Neural progenitor cell (in vitro differentiated cells): ENCODE results near the gene CAST.

Source experiments
- CTCF ChIP-seq: fragments of 200-600 bp; sonication (generic); IDR thresholded peaks from 2 replicates; pipeline ENCODE4 v1.5.1; 2017; ENCODE audit warnings: antibody characterized with exemption, mild to moderate bottlenecking
- EZH2 ChIP-seq: fragments of 200-600 bp; sonication (generic); IDR thresholded peaks from 2 replicates; pipeline ENCODE4 v1.6.1; 2017; ENCODE audit warnings: antibody characterized with exemption, mild to moderate bottlenecking, moderate library complexity
- EZH2phosphoT487 ChIP-seq: fragments of 200-600 bp; sonication (generic); IDR thresholded peaks from 2 replicates; pipeline ENCODE4 v1.6.1; 2017; ENCODE audit warnings: antibody characterized with exemption

- TF ChIP-seq EZH2 (no peak), CTCF (no peak), EZH2phosphoT487 (no peak)
Observed at GRCh38 chr5:96669909-96670308, 7.7 kb downstream of the CAST start.
